HG03565 (cell line): ENCODE results near the gene AHCTF1.

ENCODE experiments used
- ATAC-seq: cut with Tn5 transposase; IDR thresholded peaks from one replicate; pipeline ENCODE4 v1.9.1; 2021; ENCODE audit warnings: mild to moderate bottlenecking, moderate library complexity; ENCODE audit not compliant: unreplicated experiment

Gene AHCTF1

GRCh38 chr1:246800356-246800755, 131.4 kb downstream of the AHCTF1 start:
- no peak for ATAC-seq

GRCh38 chr1:246798606-246799496, 132.9 kb downstream of the AHCTF1 start:
- ATAC-seq, result no peak

DNA sequence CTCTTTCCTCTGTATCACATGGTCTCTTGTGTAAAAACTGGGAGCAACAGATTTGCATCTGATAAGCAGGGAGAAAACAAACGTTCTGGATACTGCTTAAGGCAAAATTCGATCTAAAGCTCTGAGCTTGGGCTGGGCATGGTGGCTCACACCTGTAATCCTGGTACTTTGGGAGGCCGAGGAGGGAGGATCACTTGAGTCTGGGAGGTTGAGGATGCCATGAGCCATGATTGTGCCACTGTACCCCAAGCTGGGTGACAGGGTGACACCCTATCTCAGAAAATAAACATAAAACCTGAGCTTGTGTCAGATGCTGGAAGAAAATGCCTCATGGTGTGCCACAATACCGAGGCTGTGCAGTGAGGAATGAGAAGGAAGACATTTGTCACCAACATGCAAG, 133.6 kb downstream of the AHCTF1 start:
- ATAC-seq, result no peak

- ATAC-seq, result no peak
These were observed 134.2 kb downstream of the AHCTF1 start for GRCh38 chr1:246797597-246797996.

DNA sequence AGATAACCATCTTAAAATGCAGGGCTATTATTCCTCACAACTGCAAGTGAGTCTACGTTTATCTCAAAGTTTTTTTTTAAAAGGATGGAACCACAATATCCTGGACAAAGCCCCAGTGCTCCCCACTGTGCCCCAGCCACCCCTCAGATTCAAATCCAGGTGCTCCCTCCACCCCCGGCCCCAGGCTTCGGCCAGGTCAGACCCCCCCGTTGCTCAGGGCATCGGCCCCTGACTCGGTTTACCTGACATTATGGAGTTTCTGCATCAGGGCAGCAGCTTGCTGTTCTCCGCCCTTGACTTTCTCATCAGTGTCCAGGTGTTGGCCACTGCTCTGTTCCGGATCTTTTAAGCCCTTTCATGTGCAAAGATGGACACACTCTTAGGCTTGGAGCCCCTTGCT, 134.6 kb downstream of the AHCTF1 start:
- ATAC-seq, result no peak

DNA sequence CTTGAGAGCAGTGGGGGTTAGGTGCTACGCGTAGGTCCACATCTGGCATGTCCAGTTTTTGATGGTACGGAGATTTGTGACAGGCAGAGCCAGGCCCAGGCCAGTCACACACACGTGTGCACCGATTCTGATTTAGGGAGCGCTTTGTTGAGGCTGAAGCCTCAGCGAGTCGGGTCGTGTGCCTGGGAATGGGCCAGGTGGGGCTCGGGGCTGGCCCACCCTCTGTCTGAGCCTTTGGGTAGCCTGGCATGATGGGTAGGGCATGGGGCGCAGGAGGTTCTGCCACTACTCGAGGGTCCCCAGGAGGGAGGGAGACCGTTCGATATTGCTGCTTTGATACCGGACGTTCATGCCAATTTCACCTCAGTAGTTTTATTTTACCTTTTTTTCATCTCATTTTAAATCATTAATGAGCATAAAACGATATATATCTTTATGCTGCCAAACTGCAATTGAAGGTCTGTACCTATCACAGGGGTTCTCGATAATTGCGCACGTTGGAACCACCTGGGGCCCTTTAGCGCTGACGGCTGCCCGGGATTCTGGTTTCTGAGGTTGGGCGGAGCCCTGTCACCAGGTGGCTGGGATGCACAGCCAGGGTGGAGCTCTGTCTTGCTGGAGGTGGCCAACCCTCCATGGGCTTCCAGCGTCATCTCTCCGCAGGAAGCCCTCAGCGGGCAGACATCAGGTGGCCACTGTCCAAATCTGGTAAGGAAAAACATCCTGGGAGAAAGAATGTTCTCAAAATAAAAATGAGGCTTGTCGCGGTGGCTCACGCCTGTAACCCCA, 135.6 kb downstream of the AHCTF1 start:
- no peak for ATAC-seq

DNA sequence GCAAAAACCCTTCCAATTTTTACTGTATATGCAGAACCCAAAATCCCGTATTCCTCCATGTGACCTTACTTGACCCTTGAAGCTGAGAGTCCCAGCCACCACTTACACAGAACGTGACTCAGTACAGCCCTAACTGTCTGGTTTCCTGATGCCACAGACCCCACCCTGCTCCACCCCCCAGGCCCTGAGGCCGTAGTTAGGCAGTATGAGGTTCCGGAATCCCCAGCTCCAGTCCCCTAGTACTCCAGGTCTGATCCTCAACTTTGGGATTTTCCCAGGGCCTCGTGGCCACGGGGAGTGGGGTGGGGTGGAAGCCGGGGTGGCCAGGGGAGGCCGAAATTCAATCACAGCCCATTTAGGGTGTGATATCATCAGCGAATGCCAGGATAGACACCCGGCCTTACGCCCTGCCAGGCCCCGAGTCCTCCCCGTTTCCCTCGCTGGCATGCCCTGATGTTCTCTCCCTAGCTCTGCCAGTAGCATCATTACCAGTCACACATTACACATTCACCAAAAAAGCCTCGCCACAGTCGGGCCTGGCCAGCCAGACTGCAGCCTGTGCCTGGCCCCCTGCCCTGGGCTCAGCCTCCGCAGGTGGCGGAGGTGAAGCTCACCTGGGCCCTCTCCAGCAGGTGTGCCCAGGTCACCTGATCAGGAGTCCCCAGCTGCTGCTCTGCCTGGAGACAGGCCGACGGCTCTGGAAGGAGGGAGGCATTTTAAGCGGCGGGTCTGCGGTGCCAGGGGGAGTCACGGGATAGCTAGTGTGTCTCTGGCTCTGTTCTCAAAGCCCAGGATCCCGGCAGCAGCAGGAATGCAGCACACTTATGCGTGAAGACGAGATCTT, 136.7 kb downstream of the AHCTF1 start:
- ATAC-seq, result no peak

GRCh38 chr1:246794048-246794827, 137.5 kb downstream of the AHCTF1 start:
- no peak for ATAC-seq

- ATAC-seq, result no peak
These were observed 138.3 kb downstream of the AHCTF1 start for GRCh38 chr1:246793356-246793896.

DNA sequence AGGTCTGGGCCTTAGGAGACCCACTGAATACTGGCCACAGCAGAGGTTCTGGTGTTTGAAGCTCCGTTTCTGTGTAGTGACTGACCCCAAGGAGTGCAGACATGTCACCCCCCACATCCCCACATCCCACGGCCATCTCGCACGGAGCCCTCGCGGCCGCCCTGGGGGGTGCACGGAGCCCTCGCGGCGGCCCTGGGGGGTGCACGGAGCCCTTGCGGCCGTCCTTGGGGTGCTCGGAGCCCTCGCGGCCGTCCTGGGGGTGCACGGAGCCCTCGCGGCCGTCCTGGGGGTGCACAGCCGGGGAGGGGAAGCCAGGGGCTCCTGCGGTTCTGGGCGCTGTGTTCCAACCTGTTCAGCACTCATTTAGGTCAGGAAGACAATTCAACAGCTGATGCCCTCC, 139.1 kb downstream of the AHCTF1 start:
- no peak for ATAC-seq

DNA sequence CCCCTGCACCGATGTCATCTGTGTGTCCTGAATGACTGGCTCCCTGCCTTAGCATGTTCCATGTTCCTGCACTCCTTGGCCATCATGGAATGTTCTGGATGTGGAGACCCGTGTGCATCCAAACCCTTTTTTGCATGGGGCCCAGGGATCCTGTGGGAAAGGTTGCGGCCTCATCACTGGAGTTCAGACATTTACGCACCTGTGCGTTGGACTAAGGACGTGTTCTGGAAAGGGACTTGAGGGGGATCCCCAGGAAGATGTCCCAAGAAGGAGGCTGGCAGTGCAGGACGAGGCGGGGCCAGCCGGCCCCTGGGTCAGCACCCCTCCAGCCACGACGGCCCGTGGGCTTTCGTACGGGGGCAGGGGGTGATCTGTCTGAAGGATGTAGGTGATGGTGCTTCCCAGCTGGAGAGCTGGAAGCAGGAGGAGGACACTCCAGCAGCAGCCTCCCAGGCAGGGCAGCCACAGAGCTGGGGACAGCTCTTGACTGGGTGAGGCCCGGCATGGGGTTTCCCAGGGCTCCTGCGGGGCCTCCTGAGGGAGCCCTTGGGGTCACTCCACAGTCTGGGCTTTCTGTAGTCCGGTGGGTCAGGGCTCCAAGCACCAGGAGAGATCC, 140.3 kb downstream of the AHCTF1 start:
- no peak for ATAC-seq

GRCh38 chr1:246790833-246791232, 140.9 kb downstream of the AHCTF1 start:
- no peak for ATAC-seq

DNA sequence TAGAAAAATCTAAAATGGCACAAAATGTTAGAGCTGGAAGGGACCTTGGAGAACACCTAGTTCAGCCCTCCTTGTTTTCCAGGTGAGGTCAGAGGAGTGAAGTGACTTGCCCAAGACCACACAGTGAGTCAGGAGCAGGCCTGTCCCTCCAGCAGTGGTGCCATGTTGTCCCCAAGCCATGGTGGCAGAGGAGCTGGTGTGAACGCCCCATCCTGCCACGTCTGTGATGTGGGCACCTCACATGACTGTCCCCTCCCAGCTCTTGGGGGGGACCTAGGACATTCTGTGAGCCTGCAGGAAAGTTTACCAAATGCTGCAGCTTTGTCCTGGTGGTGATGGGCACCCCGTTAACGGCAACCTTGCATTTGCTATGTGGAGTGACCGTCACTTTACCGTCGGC, 141.4 kb downstream of the AHCTF1 start:
- no peak for ATAC-seq

DNA sequence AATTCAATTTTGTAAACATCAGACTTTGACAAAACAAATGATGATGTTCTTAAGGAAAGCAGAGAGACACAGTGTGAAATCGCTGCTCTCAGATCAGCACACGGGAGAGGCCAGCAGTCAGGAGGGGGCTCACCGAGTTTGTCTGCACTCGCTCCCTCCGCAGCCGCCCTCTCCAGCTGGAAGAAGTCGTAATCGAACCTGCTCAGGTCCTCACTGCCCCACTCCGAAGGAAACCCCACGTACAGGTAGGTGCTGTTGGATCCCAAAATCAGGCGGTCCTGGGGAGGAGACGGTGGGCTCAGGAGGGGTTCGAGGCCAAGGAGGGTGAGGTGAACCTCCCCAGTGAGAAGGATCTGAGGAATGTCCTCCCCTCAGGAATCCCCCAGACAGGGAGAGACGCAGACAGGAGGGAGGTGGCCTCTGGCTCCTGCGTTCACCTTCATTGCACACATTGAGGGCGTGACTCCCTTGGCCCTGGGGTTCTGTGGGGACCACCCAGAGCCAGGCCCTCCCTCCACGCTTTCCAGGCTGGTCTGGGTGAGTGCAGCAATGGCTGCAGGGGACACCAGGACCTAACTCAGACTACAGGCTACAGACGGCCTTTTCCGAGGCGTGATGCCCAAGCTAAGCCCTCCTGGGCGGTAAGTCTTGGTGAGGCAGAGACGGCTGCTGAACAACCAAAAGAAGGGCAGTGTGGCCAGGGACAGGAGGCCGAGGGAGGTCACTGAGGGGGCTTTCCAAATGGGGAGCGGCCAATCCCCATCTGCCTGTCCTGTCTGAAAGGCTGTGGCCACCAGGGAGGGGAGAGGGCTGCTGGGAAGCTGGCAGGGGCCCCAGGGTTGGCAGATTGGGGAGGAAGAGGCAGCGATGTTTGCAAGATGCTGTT, 142.1 kb downstream of the AHCTF1 start:
- no peak for ATAC-seq
